Measurements from ENCODE around the gene CRNKL1. TPM values are rescaled to one million over a fixed set of nuclear protein-coding genes. Genes with fewer than 3 reads are reported as not detected.

The CRNKL1 gene
- total RNA-seq, 2 experiments from 2014 or later: 20.0 to 23.2 TPM

DNA sequence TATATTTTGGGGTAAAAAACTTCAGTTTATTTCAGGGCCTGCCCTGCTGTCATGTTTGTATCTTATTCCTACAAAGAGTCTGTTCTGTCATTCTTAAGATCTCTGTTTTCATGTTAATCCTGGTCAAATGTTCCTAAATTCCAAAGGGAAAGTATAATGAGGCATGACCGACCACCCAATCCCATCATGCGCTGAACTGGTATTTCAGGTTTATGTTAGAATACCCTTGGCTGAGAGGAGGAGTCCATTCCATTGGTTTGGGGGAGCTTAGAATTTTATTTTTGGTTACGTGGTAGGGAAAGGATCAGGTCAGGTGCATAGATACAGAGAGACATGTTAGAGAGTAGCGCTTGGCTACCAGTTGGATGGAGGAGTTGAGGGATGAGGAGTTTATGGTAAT lies 25.8 kb upstream of the CRNKL1 start:
- Mint-ChIP-seq H3K9me3 (no peaks in the 10 kb centered on the region), H3K27me3 (peaks cover 27% of the 10 kb centered on the region), H3K4me1 (no peaks in the 10 kb centered on the region), H3K36me3 (ENCODE audit: low read depth) (no peaks in the 10 kb centered on the region), H3K4me3 (no peak overlapping the region), H3K27ac (no peak overlapping the region)
- DNase-seq: no peak
- ChIA-PET CTCF (no interaction called here), POLR2A (no interaction called here)

DNA sequence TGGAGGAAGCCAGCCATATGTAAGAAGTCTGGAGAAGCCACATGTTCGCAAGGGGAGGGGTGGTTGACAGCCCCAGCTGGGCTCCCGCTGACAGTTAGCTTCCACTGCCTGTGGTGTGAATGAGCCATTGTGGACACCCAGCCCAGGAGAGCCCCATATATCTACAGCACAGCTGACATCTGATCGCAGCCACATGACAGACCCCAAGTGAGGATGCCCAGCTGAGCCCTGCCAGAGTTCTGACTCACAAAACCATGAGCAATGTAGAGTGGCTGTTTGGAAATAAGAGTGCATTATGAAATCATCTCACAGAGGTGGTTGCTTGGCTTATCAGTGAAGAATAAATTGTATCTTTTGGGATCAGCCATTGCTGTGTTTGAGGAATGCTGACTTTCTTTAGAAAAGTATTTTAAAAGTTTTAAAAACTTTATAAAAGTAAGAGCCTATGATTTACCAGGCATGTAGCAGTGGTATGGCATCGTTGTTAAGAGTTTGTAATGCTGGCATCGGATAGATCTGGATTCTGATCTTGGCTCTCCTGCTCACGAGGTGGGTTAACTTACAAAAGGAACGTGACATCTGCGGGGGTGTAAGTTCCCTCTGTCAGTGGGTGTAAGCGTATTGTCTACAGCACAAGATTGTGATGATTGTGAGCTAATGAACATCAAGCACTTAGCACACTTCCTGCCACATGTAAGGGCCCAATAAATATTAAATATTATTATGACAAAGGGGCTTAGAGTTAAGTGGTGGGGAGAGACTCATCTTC lies 24.2 kb upstream of the CRNKL1 start:
- no peak overlapping the region for H3K4me3 Mint-ChIP-seq
- CTCF ChIA-PET: no interaction called here
- peaks cover 15% of the 10 kb centered on the region for H3K27me3 Mint-ChIP-seq
- no peak overlapping the region for H3K27ac Mint-ChIP-seq
- no peak for DNase-seq
- POLR2A ChIA-PET: no interaction called here
- H3K36me3 Mint-ChIP-seq (ENCODE audit: low read depth): no peaks in the 10 kb centered on the region
- no peaks in the 10 kb centered on the region for H3K9me3 Mint-ChIP-seq
- no peaks in the 10 kb centered on the region for H3K4me1 Mint-ChIP-seq

DNA sequence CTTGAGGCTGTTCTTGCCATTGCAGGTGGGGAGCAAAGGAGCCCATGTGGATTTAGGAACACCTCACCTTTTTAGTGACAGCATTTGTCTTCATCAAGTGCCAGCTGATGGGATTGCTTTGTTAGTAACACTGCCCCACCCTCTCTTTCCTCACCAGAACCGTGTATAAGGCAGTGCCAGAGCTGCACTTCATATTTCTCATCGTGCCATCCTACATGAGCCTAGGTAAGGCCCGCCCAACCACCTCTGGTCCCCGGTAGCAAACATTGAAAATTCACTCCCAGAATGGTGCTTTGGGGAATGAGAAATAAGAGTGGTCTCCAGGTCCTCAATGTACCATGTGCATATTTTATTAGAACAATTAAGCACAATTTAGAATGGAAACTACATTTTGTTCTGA lies 22.8 kb upstream of the CRNKL1 start:
- Mint-ChIP-seq H3K4me3 (no peak overlapping the region), H3K27me3 (peaks cover 16% of the 10 kb centered on the region), H3K4me1 (no peaks in the 10 kb centered on the region), H3K9me3 (no peaks in the 10 kb centered on the region), H3K27ac (no peak overlapping the region), H3K36me3 (ENCODE audit: low read depth) (no peaks in the 10 kb centered on the region)
- CTCF ChIA-PET: no interaction called here
- DNase-seq: no peak
- POLR2A ChIA-PET: no interaction called here

DNA sequence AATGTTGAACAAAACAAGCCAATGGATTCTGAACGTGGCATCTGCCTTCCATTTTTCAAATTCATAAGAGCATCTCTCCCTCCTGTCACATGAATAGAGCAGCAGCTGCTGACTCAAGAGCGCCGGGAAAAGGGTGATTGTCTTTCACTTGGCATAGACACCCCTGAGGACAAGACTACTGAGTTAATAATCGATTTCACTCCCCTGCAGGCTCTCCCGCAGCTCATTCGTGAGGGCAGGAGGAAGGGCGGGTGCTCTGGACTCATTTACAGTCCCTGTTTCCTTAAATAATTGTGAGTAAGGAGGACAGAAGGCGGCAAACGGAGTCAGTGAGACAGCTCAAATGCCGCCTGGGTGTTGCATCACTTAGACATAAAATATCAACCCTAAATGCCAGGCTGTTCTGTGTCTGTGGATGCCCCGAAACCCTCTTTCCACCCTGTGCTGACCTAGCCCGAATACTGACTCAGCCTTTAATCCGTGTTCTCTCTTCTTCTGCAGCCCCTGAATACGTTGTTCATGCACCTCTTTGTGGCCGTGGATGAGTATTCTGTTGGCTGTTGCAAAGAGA lies 21.6 kb upstream of the CRNKL1 start:
- ChIA-PET POLR2A (no interaction called here), CTCF (no interaction called here)
- DNase-seq: no peak
- Mint-ChIP-seq H3K27me3 (peaks cover 13% of the 10 kb centered on the region), H3K27ac (no peak overlapping the region), H3K9me3 (no peaks in the 10 kb centered on the region), H3K4me1 (no peaks in the 10 kb centered on the region), H3K4me3 (no peak overlapping the region), H3K36me3 (ENCODE audit: low read depth) (no peaks in the 10 kb centered on the region)

- no peak overlapping the region for H3K27ac Mint-ChIP-seq
- ChIA-PET CTCF (interaction anchor here (0.6 kb wide), 1 partner anchor 14 kb away, joined by 4 read pairs; no protein-coding TSS in a partner anchor), POLR2A (no interaction called here)
- H3K4me3 Mint-ChIP-seq: no peak overlapping the region
- peaks cover 1% of the 10 kb centered on the region for H3K27me3 Mint-ChIP-seq
- DNase-seq: no peak
- H3K36me3 Mint-ChIP-seq (ENCODE audit: low read depth): no peaks in the 10 kb centered on the region
- H3K9me3 Mint-ChIP-seq: no peaks in the 10 kb centered on the region
- no peaks in the 10 kb centered on the region for H3K4me1 Mint-ChIP-seq
Observed at GRCh38 chr20:20070871-20071726, 18.8 kb upstream of the CRNKL1 start.

DNA sequence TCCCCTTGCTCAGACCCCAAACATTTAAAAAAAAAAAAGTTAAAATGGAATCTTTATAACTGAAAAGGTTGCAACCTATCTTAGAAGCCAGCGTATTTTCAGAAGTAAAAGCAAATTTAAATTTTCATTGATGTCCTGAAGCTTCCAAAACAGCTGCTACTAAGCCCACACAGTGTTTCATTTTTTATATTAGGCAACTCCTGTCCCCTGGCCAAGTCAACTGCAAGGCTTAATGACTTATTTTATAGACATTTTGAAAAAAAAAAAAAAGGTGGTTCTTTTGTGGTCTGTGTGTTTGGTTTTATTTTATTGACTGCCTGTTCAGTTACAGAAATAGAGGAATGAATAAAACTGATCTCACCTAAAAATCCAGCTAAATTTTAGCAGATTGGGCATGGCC lies 13.1 kb upstream of the CRNKL1 start:
- DNase-seq: no peak
- POLR2A ChIA-PET: no interaction called here
- Mint-ChIP-seq H3K36me3 (ENCODE audit: low read depth) (no peaks in the 10 kb centered on the region), H3K27ac (no peak overlapping the region), H3K4me3 (no peak overlapping the region), H3K4me1 (no peaks in the 10 kb centered on the region), H3K27me3 (peaks cover 30% of the 10 kb centered on the region), H3K9me3 (no peaks in the 10 kb centered on the region)
- CTCF ChIA-PET: no interaction called here

- H3K4me3 Mint-ChIP-seq: no peak overlapping the region
- H3K27ac Mint-ChIP-seq: no peak overlapping the region
- H3K9me3 Mint-ChIP-seq: no peaks in the 10 kb centered on the region
- ChIA-PET CTCF (no interaction called here), POLR2A (no interaction called here)
- peaks cover 38% of the 10 kb centered on the region for H3K27me3 Mint-ChIP-seq
- no peaks in the 10 kb centered on the region for H3K4me1 Mint-ChIP-seq
- DNase-seq: no peak
- H3K36me3 Mint-ChIP-seq (ENCODE audit: low read depth): no peaks in the 10 kb centered on the region
Observed at GRCh38 chr20:20063941-20064702, 11.9 kb upstream of the CRNKL1 start.

GRCh38 chr20:20060234-20060998 lies 8.2 kb upstream of the CRNKL1 start:
- POLR2A ChIA-PET: no interaction called here
- CTCF ChIA-PET: interaction anchor here (1.0 kb wide), 1 partner anchor 9 kb away, joined by 3 read pairs; the partner anchor contains the start of genes CFAP61 and CRNKL1
- H3K4me1 Mint-ChIP-seq: no peaks in the 10 kb centered on the region
- peak; percentile 14 for DNase-seq
- no peaks in the 10 kb centered on the region for H3K36me3 Mint-ChIP-seq (ENCODE audit: low read depth)
- no peak overlapping the region for H3K27ac Mint-ChIP-seq
- no peak overlapping the region for H3K4me3 Mint-ChIP-seq
- H3K27me3 Mint-ChIP-seq: peaks cover 32% of the 10 kb centered on the region
- no peaks in the 10 kb centered on the region for H3K9me3 Mint-ChIP-seq

DNA sequence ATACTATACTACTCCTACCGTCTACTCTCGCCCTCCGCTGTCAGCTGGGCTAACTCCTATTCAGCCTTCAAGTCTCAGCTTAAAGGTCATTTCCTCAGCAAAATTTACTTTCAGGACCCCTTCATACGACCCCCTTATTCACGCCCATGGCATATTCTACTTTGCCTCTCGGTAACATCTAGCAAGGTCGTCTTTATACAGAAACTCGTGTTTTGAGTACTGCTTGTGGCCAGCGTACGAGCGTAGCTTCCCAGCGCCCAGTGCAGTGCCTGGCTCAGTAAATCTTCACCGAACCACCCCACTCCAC lies 546 bp downstream of the CRNKL1 start:
- H3K4me1 Mint-ChIP-seq: peaks cover 22% of the 10 kb centered on the region
- H3K36me3 Mint-ChIP-seq (ENCODE audit: low read depth): peaks cover 36% of the 10 kb centered on the region
- H3K9me3 Mint-ChIP-seq: no peaks in the 10 kb centered on the region
- no peaks in the 10 kb centered on the region for H3K27me3 Mint-ChIP-seq
- H3K27ac Mint-ChIP-seq: peak overlapping the region; percentile 97
- no peak for DNase-seq
- H3K4me3 Mint-ChIP-seq: peak overlapping the region; percentile 97
- ChIA-PET POLR2A (interaction anchor here (0.8 kb wide), 1 partner anchor 11 kb away, joined by 4 read pairs; no protein-coding TSS in a partner anchor), CTCF (interaction anchor here (0.9 to 1.7 kb wide), 6 partner anchors 9 to 37 kb away, joined by 3 to 7 read pairs (median 3); partner anchors contain the start of gene NAA20)

GRCh38 chr20:20039752-20040387 lies 12.4 kb downstream of the CRNKL1 start:
- no peak overlapping the region for H3K4me3 Mint-ChIP-seq
- no peak for DNase-seq
- no peaks in the 10 kb centered on the region for H3K9me3 Mint-ChIP-seq
- H3K27ac Mint-ChIP-seq: no peak overlapping the region
- CTCF ChIA-PET: no interaction called here
- H3K36me3 Mint-ChIP-seq (ENCODE audit: low read depth): peaks cover 71% of the 10 kb centered on the region
- POLR2A ChIA-PET: interaction anchor here (1.0 kb wide), 1 partner anchor 12 kb away, joined by 4 read pairs; no protein-coding TSS in a partner anchor
- H3K4me1 Mint-ChIP-seq: no peaks in the 10 kb centered on the region
- no peaks in the 10 kb centered on the region for H3K27me3 Mint-ChIP-seq

DNA sequence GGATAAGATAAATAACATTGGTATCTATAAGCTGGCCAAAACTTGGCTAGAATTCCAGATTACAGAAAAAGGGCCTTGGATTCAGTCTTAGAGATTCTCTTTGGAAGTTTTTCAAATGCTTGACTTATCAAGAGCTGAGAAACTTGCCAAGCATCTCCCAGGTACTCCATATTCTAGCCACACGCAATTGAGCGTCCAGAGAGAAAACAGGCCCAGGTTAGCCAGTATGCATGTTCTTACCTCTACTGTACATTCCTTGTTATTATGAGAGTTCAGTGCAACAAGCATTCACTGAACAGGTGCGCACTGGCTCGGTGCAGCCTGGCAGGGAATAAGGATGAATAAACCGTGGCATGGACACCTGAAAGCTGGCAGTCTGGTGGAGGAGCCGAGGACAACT lies 13.7 kb downstream of the CRNKL1 start:
- ChIA-PET POLR2A (no interaction called here), CTCF (no interaction called here)
- no peak overlapping the region for H3K4me3 Mint-ChIP-seq
- no peak overlapping the region for H3K27ac Mint-ChIP-seq
- no peaks in the 10 kb centered on the region for H3K4me1 Mint-ChIP-seq
- no peaks in the 10 kb centered on the region for H3K9me3 Mint-ChIP-seq
- H3K36me3 Mint-ChIP-seq (ENCODE audit: low read depth): peaks cover 67% of the 10 kb centered on the region
- DNase-seq: no peak
- no peaks in the 10 kb centered on the region for H3K27me3 Mint-ChIP-seq

DNA sequence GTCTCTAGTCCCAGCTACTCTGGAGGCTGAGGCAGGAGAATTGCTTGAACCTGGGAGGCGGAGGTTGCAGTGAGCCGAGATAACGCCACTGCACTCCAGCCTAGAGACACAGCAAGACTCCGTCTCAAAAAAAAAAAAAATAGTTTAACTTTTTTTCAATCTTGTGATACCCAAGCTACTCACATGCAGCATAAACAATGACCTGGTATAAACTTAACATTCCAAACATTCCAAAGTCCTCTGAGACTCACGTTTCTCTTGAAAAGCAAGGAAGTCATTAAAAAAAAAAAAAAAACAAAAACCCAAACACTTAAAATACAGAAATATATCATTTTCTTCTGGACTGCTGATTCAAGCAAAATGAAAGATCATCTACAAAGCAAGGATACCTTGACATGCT lies 14.3 kb downstream of the CRNKL1 start:
- Mint-ChIP-seq H3K4me1 (no peaks in the 10 kb centered on the region), H3K27ac (no peak overlapping the region), H3K4me3 (no peak overlapping the region), H3K9me3 (no peaks in the 10 kb centered on the region), H3K27me3 (no peaks in the 10 kb centered on the region), H3K36me3 (ENCODE audit: low read depth) (peaks cover 63% of the 10 kb centered on the region)
- CTCF ChIA-PET: no interaction called here
- no peak for DNase-seq
- POLR2A ChIA-PET: no interaction called here

Measured in activated CD4-positive, alpha-beta T cell treated with anti-CD3 and anti-CD28 coated beads, Interleukin-2, amount 10 ng/mL, durations not matched to agents 7 days and 5 days (primary cell).